HG03558 (cell line): ENCODE results near the gene GUCY1A2.

Experiments
- ATAC-seq: cut with Tn5 transposase; IDR thresholded peaks from one replicate; pipeline ENCODE4 v1.9.1; 2021; ENCODE audit warnings: moderate number of reproducible peaks; ENCODE audit not compliant: unreplicated experiment; ENCODE audit errors: extremely low read depth

The GUCY1A2 gene

DNA sequence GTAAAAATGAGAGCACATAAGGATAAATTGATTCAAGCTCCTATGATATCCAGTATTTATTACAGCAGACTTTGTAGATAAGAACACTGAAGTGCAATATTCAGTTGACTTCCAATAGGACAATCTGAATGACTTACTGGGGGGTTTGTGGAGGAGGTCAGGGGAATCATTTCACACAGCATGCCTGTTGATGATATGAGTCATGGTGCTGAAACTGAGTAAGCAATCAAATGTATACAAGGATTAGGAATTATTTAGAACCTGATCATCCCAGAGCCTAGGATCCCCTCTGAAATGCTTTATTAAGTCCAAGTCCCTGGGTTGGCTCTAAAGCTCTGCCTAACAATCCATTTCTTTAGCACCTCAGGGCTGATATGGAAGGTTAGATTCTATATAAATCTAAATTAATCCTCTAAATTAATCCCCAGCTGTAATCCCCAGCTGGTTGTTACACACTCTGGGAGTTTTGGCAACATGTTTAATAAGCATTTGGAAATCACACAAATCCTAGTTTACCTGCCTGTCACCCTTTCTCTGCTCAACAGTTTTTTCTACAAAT lies 326.4 kb downstream of the GUCY1A2 start:
- ATAC-seq: no peak

DNA sequence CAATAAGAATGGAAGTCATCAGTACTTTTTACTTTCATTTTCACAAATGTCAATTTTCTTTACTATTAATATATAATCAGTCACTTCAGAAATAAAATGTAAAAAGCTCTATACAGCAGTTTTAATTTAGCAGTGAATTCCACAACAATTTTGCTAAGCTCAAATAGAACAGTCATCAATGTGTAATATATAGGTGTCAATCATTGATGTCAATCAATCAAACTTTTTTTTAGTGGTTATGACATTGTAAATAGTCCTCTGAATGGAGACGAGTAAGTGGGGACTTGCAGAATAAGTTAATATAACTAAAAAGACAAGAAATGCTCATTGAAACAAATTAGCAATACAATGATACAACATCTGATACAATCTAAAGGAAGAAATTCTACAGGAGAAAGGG lies 327.4 kb downstream of the GUCY1A2 start:
- no peak for ATAC-seq

DNA sequence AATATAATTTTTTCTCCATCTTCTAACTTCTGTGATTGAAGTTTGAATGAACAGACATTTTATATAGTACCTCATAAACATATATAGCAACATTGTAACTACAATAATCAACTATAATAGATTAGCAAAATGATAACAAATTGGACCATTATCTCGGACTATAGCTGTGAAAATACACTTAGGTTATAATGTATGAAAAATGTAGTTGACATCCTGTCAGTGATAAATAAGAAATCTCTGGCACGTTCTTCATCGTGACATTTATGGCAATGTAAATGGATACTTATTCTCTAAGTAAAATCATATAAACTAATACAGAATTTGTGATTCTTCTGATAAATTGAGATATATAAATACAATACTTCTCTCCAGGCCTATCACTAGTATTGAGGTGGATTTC lies 333.3 kb downstream of the GUCY1A2 start:
- no peak for ATAC-seq

DNA sequence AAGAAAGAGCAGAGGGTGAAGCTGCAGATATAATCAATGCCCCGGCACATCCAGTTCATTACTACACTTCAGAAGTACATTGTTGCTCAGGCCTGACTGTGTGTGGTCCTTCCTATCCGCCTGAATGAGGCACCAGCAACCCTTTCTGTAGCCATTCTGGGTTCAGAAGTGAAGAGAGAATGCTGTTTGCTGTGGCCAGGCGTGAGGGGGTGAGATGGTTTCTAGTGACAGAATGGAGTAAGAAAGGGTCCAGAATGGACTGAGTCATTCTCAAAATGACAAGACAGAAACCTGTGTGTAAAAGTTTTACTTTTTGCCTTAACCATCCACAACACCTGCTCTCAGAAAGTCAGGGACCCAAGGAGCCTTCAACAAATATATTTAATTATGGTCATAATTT lies 334.8 kb downstream of the GUCY1A2 start:
- peak; percentile 70 for ATAC-seq

DNA sequence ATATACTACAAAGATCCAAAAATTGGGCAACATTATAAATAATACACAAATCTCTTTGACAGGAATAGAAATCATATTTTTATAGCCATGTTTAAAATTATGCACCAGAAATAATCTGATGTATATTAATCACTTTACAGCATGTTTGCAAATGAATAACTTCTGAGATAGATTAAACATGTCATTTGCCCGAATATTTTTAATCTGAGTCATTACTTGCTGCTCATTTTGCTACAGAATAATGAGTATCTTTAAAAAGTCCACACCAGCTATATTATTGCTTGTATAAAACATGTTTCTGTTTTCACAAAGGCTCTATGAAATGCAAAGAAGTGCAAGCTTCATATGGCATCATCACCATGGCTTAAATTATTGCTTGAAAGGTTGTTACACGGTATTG lies 336.8 kb downstream of the GUCY1A2 start:
- no peak for ATAC-seq

DNA sequence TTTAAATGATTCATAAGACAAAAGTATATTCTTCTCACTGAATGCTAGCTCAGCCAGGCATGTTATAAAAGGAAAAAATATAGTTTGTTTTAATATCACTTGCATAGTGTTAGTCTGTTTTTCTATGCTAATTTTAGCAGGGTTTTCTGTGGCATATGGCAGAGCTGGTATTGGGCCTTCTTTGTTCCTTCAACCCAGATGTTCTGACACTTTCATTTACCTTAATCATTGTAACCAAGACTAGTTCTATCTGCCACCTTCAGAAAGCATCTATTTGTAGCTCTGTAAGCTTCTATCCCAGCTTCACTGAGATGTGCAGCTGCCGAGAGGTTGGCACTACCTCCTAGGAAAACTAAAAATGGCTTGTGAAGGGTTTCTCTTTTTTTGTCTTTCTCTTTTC lies 338.7 kb downstream of the GUCY1A2 start:
- ATAC-seq: no peak

DNA sequence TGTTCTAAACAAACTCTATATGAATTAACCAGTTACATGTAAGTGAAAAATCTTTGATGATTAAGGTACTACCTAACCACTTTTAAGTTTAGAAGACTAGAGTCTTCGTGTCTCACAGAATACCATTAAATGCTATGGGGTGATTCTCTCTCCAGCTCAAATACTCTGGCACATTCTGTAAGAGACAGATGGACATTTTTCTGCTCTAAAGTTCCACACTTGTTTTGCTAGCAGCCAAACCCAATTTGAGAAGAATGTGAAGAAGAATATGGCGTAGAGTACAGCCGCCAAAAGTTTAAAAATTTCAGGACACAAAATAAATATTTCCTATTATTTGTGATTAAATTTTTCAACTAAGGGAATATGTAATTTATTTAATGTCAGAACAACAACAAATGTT lies 339.1 kb downstream of the GUCY1A2 start:
- no peak for ATAC-seq

DNA sequence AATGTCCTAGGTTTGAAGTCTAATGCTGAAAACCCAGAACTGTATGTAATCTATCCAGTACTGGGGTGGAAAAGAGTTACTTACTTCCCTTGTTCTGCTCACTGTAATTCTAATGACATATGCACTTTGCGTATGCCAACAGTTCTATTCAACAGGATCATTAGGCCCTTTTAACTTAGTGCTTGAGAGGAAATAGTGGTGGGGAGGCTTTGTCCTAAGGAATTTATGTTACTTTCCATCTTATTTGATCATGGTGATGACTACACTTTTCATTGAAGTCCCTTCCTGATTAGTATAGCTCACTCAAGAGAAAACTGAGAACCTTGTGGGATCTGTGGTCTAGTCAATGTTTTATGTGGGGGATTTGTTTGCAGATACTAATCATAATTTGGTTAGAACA lies 348.2 kb downstream of the GUCY1A2 start:
- ATAC-seq: no peak

DNA sequence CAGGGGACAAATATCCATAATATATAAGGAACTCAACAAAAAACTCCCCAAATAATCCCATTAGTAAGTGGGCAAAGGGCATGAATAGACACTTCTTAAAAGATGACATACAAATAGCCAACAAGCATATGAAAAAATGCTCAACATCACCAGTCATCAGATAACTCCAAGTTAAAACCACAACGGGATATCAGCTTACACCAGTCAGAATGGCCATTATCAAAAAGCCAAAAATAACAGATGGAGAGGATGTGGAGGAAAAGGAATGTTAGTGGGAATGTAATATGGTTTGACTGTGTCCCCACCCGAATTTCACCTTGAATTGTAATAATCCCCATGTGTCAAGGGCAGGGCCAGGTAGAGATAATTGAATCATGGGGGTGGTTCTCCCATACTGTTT lies 350.1 kb downstream of the GUCY1A2 start:
- no peak for ATAC-seq

DNA sequence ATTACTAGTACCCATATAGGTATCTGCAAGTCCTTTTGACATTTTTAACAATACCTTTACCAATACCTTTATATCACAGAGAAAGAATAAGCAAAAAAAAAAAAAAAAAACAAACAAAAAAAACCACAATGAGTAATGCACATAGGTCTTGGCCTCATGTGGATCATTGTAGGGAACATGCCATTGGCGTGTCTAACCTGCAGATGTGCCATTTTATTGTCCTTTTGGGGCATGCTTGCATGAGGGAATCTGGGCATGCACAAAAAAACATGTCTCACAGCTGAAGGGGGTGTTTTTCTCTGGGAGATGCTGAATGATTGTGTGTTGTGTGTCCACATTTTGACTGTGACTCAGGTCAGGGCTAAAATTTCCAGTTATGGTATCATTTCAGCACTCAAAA lies 361.6 kb downstream of the GUCY1A2 start:
- no peak for ATAC-seq

DNA sequence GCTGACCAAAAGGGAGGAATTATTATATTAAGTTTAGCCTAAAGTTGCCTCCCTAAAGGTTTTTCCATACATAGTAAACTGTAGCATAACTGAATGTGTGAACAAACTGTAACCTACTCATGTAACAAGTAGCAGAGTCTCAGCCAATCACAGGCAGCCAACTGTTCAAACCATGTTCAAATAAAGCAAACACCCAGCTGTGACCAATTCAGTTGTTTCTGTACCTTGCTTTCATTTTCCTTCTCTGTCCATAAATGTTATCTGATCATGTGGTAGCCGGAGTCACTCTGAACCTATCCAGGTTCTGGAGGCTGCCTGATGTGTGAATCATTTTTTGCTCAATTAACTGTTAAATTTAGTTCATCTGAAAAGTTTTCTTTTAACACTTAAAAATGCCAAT lies 373.5 kb downstream of the GUCY1A2 start:
- no peak for ATAC-seq

DNA sequence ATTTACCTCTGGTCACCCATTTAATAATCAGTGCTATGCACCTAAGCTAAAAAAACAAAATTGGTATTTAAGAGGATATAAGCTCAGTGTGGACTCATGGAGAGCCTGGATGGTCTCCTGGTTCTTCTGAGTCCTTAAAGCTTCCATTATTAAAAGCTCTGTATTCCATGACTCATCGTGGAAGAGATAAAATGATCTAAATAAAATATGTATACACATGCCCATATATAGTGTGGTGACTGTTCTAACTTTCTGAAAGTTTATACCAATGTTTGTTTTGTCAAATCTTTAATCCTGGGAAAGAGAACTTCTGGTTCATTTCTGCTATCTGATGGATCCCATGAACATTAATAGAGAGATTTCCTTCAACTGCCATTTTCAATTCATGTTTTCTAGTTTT lies 375.9 kb downstream of the GUCY1A2 start:
- ATAC-seq: no peak

DNA sequence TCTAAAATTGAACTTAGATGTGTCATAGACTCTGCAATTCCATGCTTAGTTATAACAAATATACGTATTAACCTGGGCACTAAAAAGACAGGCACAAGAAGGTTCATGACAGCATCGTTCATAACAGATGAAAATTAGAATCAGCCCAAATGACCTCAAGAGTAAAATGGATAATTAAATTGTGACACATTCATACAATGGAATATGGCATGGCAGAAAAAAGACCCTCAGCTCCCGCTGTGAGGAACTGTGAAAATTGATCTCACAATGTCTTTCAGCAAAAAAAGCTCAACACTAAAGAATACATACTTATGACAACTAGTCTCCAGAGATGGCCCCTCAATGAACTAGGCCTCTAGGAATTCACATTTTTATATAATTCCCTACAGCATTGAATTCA lies 386.0 kb downstream of the GUCY1A2 start:
- no peak for ATAC-seq

DNA sequence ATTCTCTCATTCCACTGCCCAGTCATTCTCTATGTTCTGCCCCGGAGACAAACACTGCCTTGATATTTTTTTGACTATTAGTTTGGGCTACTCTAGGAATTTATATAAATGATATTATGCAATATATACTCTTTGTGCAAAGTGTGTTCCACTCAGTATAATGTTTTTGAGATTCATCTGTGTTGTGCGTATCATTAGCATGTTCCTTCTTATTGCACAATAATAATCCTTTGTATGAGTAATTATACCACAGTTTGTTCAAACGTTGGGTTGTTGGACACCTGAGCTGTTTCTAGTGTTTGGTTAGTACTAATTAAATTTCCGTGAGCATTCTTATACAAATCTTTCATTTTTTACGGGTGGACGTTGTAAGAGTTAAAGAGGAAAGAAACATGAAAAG lies 390.6 kb downstream of the GUCY1A2 start:
- no peak for ATAC-seq

DNA sequence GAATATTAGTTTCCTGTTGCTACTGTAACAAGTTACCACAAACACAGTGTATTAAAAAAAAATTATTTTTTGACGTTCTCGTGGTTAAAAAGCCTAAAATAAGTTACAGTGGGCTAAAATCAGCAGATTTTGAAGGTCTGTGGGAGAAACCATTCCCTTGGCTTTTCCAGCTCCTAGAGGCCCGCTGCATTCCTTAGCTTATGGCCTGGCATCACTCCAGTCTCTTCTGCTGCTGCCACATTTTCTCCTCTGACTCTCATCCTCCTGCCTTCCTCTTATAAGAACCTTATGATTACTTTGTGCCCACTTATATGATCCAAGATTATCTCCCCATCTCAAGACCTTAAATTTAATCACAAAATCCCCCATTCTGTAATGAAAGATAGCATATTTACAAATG lies 392.7 kb downstream of the GUCY1A2 start:
- ATAC-seq: no peak

DNA sequence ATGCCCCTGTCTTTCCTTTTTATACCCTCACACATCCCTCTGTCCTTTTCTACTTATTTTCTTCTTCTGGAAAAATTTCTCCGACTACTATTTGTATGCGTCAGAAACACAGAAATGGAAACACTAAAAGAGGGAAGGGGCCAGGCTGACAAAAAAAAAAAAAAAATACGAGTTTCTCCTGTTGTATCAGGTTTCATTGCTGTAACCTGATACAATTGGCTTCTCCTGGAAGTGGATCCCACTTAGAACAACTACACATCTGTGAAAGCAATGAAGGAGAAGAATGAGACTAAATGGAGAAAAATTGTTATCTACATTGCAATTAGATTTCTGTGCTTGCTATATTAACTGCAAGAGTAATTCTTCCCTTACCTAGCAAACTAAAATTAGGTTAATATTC lies 393.9 kb downstream of the GUCY1A2 start:
- no peak for ATAC-seq
